ENCODE measurements around the gene LCK. TPM values are rescaled to one million over a fixed set of nuclear protein-coding genes. Genes with fewer than 3 reads are reported as not detected.

Gene LCK
- polyA plus RNA-seq, 1 donor from 2014 or later: not detected

- Histone ChIP-seq H4K20me1 (ENCODE audit: insufficient read depth) (no peaks in the 10 kb centered on the region), H3K36me3 (ENCODE audit: insufficient read depth, low read length) (no peaks in the 10 kb centered on the region), H2AFZ (ENCODE audit: low read depth, low read length) (no peak overlapping the region), H3F3A (ENCODE audit: insufficient read depth, low read length, poor library complexity, severe bottlenecking) (no peaks in the 10 kb centered on the region), H3K9me2 (ENCODE audit: insufficient read depth, low read length) (no peaks in the 10 kb centered on the region), H3K79me2 (replicated peaks; ENCODE audit: insufficient read depth, low read length) (peaks cover 22% of the 10 kb centered on the region), H3K27me3 (ENCODE audit: insufficient read depth, low read depth, low read length) (no peaks in the 10 kb centered on the region), H3K9me3 (ENCODE audit: low read length) (no peaks in the 10 kb centered on the region), H3K4me3 (ENCODE audit: low read length) (no peak overlapping the region), H3K9ac (ENCODE audit: low read length) (no peak overlapping the region), H3K4me2 (ENCODE audit: low read length) (no peak overlapping the region), H3K27ac (ENCODE audit: low read length) (no peak overlapping the region)
- TF ChIP-seq CTCF (IDR thresholded peaks at IDR 0.05; ENCODE audit: poor library complexity, severe bottlenecking) (no peak), RAD21 (conservative IDR thresholded peaks at IDR 0.05) (no peak), EP300 (conservative IDR thresholded peaks at IDR 0.05; ENCODE audit: poor library complexity, severe bottlenecking) (no peak), POLR2AphosphoS5 (IDR thresholded peaks at IDR 0.05) (no peak), REST (IDR thresholded peaks at IDR 0.05; ENCODE audit: borderline replicate concordance) (no peak), EZH2 (IDR thresholded peaks at IDR 0.05; ENCODE audit: borderline replicate concordance, insufficient read depth, low read length, poor library complexity, severe bottlenecking) (no peak), MXI1 (conservative IDR thresholded peaks at IDR 0.05; ENCODE audit: poor library complexity, severe bottlenecking) (no peak), TAF1 (IDR thresholded peaks at IDR 0.05; ENCODE audit: low read depth) (no peak), SMC3 (conservative IDR thresholded peaks at IDR 0.05; ENCODE audit: poor library complexity) (no peak)
Measured at GRCh38 chr1:32224285-32224684, 26.8 kb upstream of the LCK start.

- Histone ChIP-seq H3K36me3 (ENCODE audit: insufficient read depth, low read length) (peaks cover 5% of the 10 kb centered on the region), H3K9ac (ENCODE audit: low read length) (no peak overlapping the region), H3F3A (ENCODE audit: insufficient read depth, low read length, poor library complexity, severe bottlenecking) (no peaks in the 10 kb centered on the region), H3K27ac (ENCODE audit: low read length) (no peak overlapping the region), H3K79me2 (replicated peaks; ENCODE audit: insufficient read depth, low read length) (no peaks in the 10 kb centered on the region), H3K27me3 (ENCODE audit: insufficient read depth, low read depth, low read length) (no peaks in the 10 kb centered on the region), H3K4me3 (ENCODE audit: low read length) (no peak overlapping the region), H4K20me1 (ENCODE audit: insufficient read depth) (no peaks in the 10 kb centered on the region), H3K4me2 (ENCODE audit: low read length) (no peak overlapping the region), H3K9me2 (ENCODE audit: insufficient read depth, low read length) (no peaks in the 10 kb centered on the region), H3K9me3 (ENCODE audit: low read length) (no peaks in the 10 kb centered on the region), H2AFZ (ENCODE audit: low read depth, low read length) (no peak overlapping the region)
- no peak for TF ChIP-seq CTCF (IDR thresholded peaks at IDR 0.05; ENCODE audit: poor library complexity, severe bottlenecking)
Measured at GRCh38 chr1:32228771-32229170, 22.3 kb upstream of the LCK start.
